GM12878 (cell line): ENCODE results near the gene SHB. TPM values are rescaled to one million over a fixed set of nuclear protein-coding genes. Genes with fewer than 3 reads are reported as not detected.

Experiments used
- ATAC-seq: fragments of 200-7000 bp; cut with Tn5 transposase; 3 replicates; pipeline ENCODE4 v1.9.1; 2020; ENCODE audit warnings: mild to moderate bottlenecking, moderate library complexity
- BruUV-seq: library from RNA; stranded (reverse); fragments of 400-500 nt; replicated peaks from 2 replicates; lab custom pipeline; 2021; lab: Mats Ljungman, UMichigan
- CTCF ChIA-PET: fragments of 300-600 bp; sonication (Branson Sonifier 250); formaldehyde crosslinking; extraction: SDS; loops from one replicate; lab custom pipeline; 2021; ENCODE audit warnings: inconsistent platforms; lab: Yijun Ruan, JAX
- POLR2A ChIA-PET: fragments of 350-600 bp; formaldehyde crosslinking; extraction: SDS; loops from one replicate; lab custom pipeline; 2021; ENCODE audit warnings: inconsistent platforms; lab: Charles Lee
- RAD21 ChIA-PET: fragments of 300-600 bp; sonication (Branson Sonifier 250); formaldehyde crosslinking; loops from one replicate; lab custom pipeline; 2023; ENCODE audit warnings: antibody characterized with exemption; ENCODE audit not compliant: unreplicated experiment; lab: Charles Lee
- SMC1A ChIA-PET: fragments of 300-600 bp; sonication (Branson Sonifier 250); formaldehyde crosslinking; loops from one replicate; lab custom pipeline; 2023; ENCODE audit not compliant: unreplicated experiment, uncharacterized antibody; lab: Charles Lee
- DNase-seq: peaks from one replicate; pipeline ENCODE4 v3.0.0-alpha.2; 2011; ENCODE audit warnings: low read depth, low spot score
- FAIRE-seq: peaks from 3 replicates; lab custom pipeline; 2011; peaks lifted over from hg19 to GRCh38; lab: Jason Lieb, UNC
- H2AFZ ChIP-seq: 2 replicates; pipeline ENCODE4 v1.6.0; 2011; ENCODE audit warnings: low read depth, low read length, control low read depth; ENCODE audit not compliant: control insufficient read depth
- H3K27ac ChIP-seq: 2 replicates; pipeline ENCODE4 v1.5.1; 2011; ENCODE audit warnings: control low read depth; ENCODE audit not compliant: control insufficient read depth, insufficient read depth
- H3K27me3 ChIP-seq, 2 experiments: replicated peaks in 1 of 2; 2 replicates each; pipeline versions ENCODE4 v1.6.0 to v1.6.1; 2011; ENCODE audit warnings: low read length in 1 of 2; ENCODE audit not compliant: control insufficient read depth in 2 of 2, insufficient read depth in 2 of 2
- H3K36me3 ChIP-seq, 2 experiments: 2 replicates each; pipeline ENCODE4 v1.5.1; 2011; ENCODE audit warnings: low read length in 1 of 2; ENCODE audit not compliant: control insufficient read depth in 2 of 2, insufficient read depth in 2 of 2
- H3K4me1 ChIP-seq: 2 replicates; pipeline ENCODE4 v1.6.1; 2011; ENCODE audit warnings: mild to moderate bottlenecking, low read length, moderate library complexity, mixed read lengths; ENCODE audit not compliant: control insufficient read depth, insufficient read depth
- H3K4me2 ChIP-seq: 2 replicates; pipeline ENCODE4 v1.6.0; 2011; ENCODE audit warnings: control low read depth; ENCODE audit not compliant: control insufficient read depth, insufficient read depth
- H3K4me3 ChIP-seq: fragments of 200-600 bp; sonication (generic); 2 replicates; pipeline ENCODE4 v1.5.1; 2016
- H3K79me2 ChIP-seq: 2 replicates; pipeline ENCODE4 v1.6.0; 2011; ENCODE audit warnings: low read length; ENCODE audit not compliant: control insufficient read depth, insufficient read depth
- H3K9ac ChIP-seq: 2 replicates; pipeline ENCODE4 v1.8.0; 2011; ENCODE audit warnings: low read length, control low read depth, mixed read lengths; ENCODE audit not compliant: control insufficient read depth, insufficient read depth
- H3K9me3 ChIP-seq: replicated peaks from 3 replicates; pipeline ENCODE4 v1.5.1; 2011; ENCODE audit warnings: mild to moderate bottlenecking, low read length; ENCODE audit not compliant: control insufficient read depth, insufficient read depth
- H4K20me1 ChIP-seq: 2 replicates; pipeline ENCODE4 v1.6.0; 2011; ENCODE audit not compliant: control insufficient read depth, insufficient read depth
- JUND ChIP-seq: IDR thresholded peaks from 2 replicates; pipeline ENCODE4 v1.6.1; 2012; ENCODE audit warnings: low read depth, mild to moderate bottlenecking, low read length, improper control_type of control experiment, moderate library complexity
- POLR2A ChIP-seq: IDR thresholded peaks from 2 replicates; pipeline ENCODE4 v1.6.1; 2011; ENCODE audit warnings: low read depth, mild to moderate bottlenecking, low read length
- TBL1XR1 ChIP-seq: IDR thresholded peaks from 2 replicates; pipeline ENCODE4 v1.6.1; 2012; ENCODE audit warnings: low read depth, low read length, improper control_type of control experiment
- ZZZ3 ChIP-seq: IDR thresholded peaks from 2 replicates; pipeline ENCODE4 v1.6.1; 2011; ENCODE audit warnings: low read depth; ENCODE audit not compliant: control insufficient read depth, insufficient read length
- WGBS: methylation state at CpG from one replicate; pipeline ENCODE4 v1.1.6; 2016; ENCODE audit warnings: low lambda C conversion rate; ENCODE audit not compliant: insufficient replicate concordance, insufficient coverage; ENCODE audit errors: missing lambda C conversion rate; 5-methylcytosine and 5-hydroxymethylcytosine counted together
- in situ Hi-C: fragments of 300-500 bp; cut with MboI; formaldehyde crosslinking; loops from 9 replicates; pipeline ENCODE4 v1.14.3; 2018; ENCODE audit warnings: mixed read lengths
- intact Hi-C: fragments of 100-400 bp; cut with micrococcal nuclease; formaldehyde crosslinking; loops from one replicate; pipeline ENCODE4 v1.14.2; 2022; ENCODE audit not compliant: unreplicated experiment
- polyA plus RNA-seq, 11 experiments: library from polyadenylated mRNA; depleted of rRNA in 4 of 11; unstranded in 6 of 11; stranded (reverse) in 5 of 11; fragments of >200 nt; fragmentation: Nextera tagmentation in 4 of 11; fragmentation: Illumina TruSeq in 1 of 11; extraction: Ambion mirVana in 4 of 11; extraction: Trizol in 1 of 11; gene quantifications; 1 replicate in 1 of 11; 2 replicates in 10 of 11; pipeline versions ENCODE4 v1.2.1 to v1.2.3, GENCODE V29; 2011 to 2016; ENCODE audit warnings: inconsistent platforms in 2 of 11, missing spikeins in 2 of 11, low read depth in 1 of 11
- total RNA-seq, 4 experiments: library from RNA; depleted of rRNA in 3 of 4; stranded (reverse); fragments of >200 nt in 3 of 4; fragmentation: Illumina TruSeq in 1 of 4; extraction: Trizol in 1 of 4; gene quantifications; 2 replicates each; pipeline versions ENCODE4 v1.2.1 to v1.2.3, GENCODE V29; 2013 to 2021

Gene SHB
- total and polyA plus RNA-seq, 10 of the 15 experiments (the other 5 are each of a cell fraction or from before 2014, with no cell fraction given) = 0.29 to 6.2 (median 1.3) TPM

- no peak for TF ChIP-seq JUND
Measured at GRCh38 chr9:38020151-38021076, 48.6 kb downstream of the SHB start (continued).

- DNase-seq (no peak), ATAC-seq (no peak), FAIRE-seq (no peak)
- ChIA-PET SMC1A (interaction anchor here (0.9 to 1.4 kb wide), 4 partner anchors 11 to 41 kb away, joined by 3 to 4 read pairs (median 4); no protein-coding TSS in a partner anchor), POLR2A (interaction anchor here (1.1 to 1.4 kb wide), 3 partner anchors 12 to 25 kb away, joined by 3 read pairs; no protein-coding TSS in a partner anchor), CTCF (interaction anchor here (0.7 kb wide), 1 partner anchor 108 kb away, joined by 3 read pairs; no protein-coding TSS in a partner anchor), RAD21 (no interaction called here)
- Histone ChIP-seq H3K27me3 (no peaks in the 10 kb centered on the region), H3K36me3 (no peaks in the 10 kb centered on the region), H3K9me3 (no peaks in the 10 kb centered on the region), H3K9ac (no peak overlapping the region), H4K20me1 (no peaks in the 10 kb centered on the region), H2AFZ (no peak overlapping the region), H3K4me2 (no peak overlapping the region), H3K4me3 (no peak overlapping the region), H3K79me2 (no peaks in the 10 kb centered on the region), H3K4me1 (no peaks in the 10 kb centered on the region), H3K27ac (no peak overlapping the region)
- no TSS peak for BruUV-seq
- WGBS = 56% methylated on average over 3 of the region's 3 CpGs
- TF ChIP-seq ZZZ3 (no peak), TBL1XR1 (no peak), POLR2A (no peak)
- in situ Hi-C loops = loop anchor here (25.0 kb wide), 1 partner anchor 532 kb away; the partner anchor contains the start of gene POLR1E
- intact Hi-C loops = no loop called here
Measured at GRCh38 chr9:38019731-38020130, 49.3 kb downstream of the SHB start.
